Neural cell (in vitro differentiated cells): ENCODE measurements around the gene COMMD9. TPM values are rescaled to one million over a fixed set of nuclear protein-coding genes. Genes with fewer than 3 reads are reported as not detected.

ENCODE experiments used
- H2AFZ ChIP-seq: fragments of 200-600, 300-800 bp; sonication (generic), shearing (Covaris generic); 2 replicates; pipeline ENCODE4 v1.6.0; 2014; ENCODE audit warnings: low read depth, mild to moderate bottlenecking, antibody characterized with exemption, low read length, moderate library complexity
- H3F3A ChIP-seq: fragments of 200-600 bp; shearing (Covaris generic); 2 replicates; pipeline ENCODE4 v1.6.1; 2016; ENCODE audit warnings: mild to moderate bottlenecking, moderate library complexity, mixed read lengths, antibody characterized with exemption, low read length; ENCODE audit not compliant: insufficient read depth, poor library complexity, severe bottlenecking
- H3K27ac ChIP-seq: fragments of 200-600, 300-800 bp; sonication (generic), shearing (Covaris generic); 2 replicates; pipeline ENCODE4 v1.5.1; 2014; ENCODE audit warnings: mild to moderate bottlenecking, low read length, moderate library complexity
- H3K27me3 ChIP-seq: fragments of 300-800, 200-600 bp; sonication (generic), shearing (Covaris generic); 2 replicates; pipeline ENCODE4 v1.6.0; 2014; ENCODE audit warnings: mild to moderate bottlenecking, low read depth, low read length, moderate library complexity; ENCODE audit not compliant: insufficient read depth
- H3K36me3 ChIP-seq: fragments of 300-800, 200-600 bp; sonication (generic), shearing (Covaris generic); 2 replicates; pipeline ENCODE4 v1.5.1; 2014; ENCODE audit warnings: mild to moderate bottlenecking, antibody characterized with exemption, low read length, moderate library complexity; ENCODE audit not compliant: insufficient read depth
- H3K4me2 ChIP-seq: fragments of 300-800, 200-600 bp; sonication (generic), shearing (Covaris generic); 2 replicates; pipeline ENCODE4 v1.6.0; 2014; ENCODE audit warnings: mild to moderate bottlenecking, low read length
- H3K4me3 ChIP-seq: fragments of 300-800, 200-600 bp; sonication (generic), shearing (Covaris generic); 2 replicates; pipeline ENCODE4 v1.5.1; 2014; ENCODE audit warnings: mild to moderate bottlenecking, low read length, moderate library complexity
- H3K79me2 ChIP-seq: fragments of 200-600 bp; shearing (Covaris generic); replicated peaks from 2 replicates; pipeline ENCODE4 v1.6.0; 2014; ENCODE audit warnings: mild to moderate bottlenecking, low read length, moderate library complexity; ENCODE audit not compliant: insufficient read depth
- H3K9ac ChIP-seq: fragments of 300-800, 200-600 bp; sonication (generic), shearing (Covaris generic); 2 replicates; pipeline ENCODE4 v1.6.1; 2016; ENCODE audit warnings: mild to moderate bottlenecking, low read length, mixed read lengths
- H3K9me2 ChIP-seq: fragments of 200-600 bp; shearing (Covaris generic); 2 replicates; pipeline ENCODE4 v1.6.1; 2016; ENCODE audit warnings: mild to moderate bottlenecking, low read length, mixed read lengths; ENCODE audit not compliant: insufficient read depth
- H3K9me3 ChIP-seq: fragments of 200-600, 300-800 bp; sonication (generic), shearing (Covaris generic); 2 replicates; pipeline ENCODE4 v1.6.1; 2016; ENCODE audit warnings: mild to moderate bottlenecking, mixed run types, low read length, moderate library complexity, mixed read lengths
- H4K20me1 ChIP-seq: fragments of 200-600 bp; shearing (Covaris generic); 2 replicates; pipeline ENCODE4 v1.6.1; 2016; ENCODE audit warnings: mild to moderate bottlenecking, mixed run types; ENCODE audit not compliant: insufficient read depth
- EP300 ChIP-seq: fragments of 450-650 bp; conservative IDR thresholded peaks from 2 replicates; pipeline ENCODE4 v1.6.1; 2014; ENCODE audit warnings: antibody characterized with exemption, mild to moderate bottlenecking, moderate library complexity; ENCODE audit not compliant: poor library complexity, severe bottlenecking
- EZH2 ChIP-seq: fragments of 200-600, 300-800 bp; shearing (Covaris generic), sonication (generic); IDR thresholded peaks from 2 replicates; pipeline ENCODE4 v1.6.1; 2014; ENCODE audit warnings: antibody characterized with exemption, low read length, borderline replicate concordance, mild to moderate bottlenecking; ENCODE audit not compliant: insufficient read depth, poor library complexity, severe bottlenecking
- MXI1 ChIP-seq: fragments of 450-650 bp; conservative IDR thresholded peaks from 2 replicates; pipeline ENCODE4 v1.6.1; 2014; ENCODE audit warnings: antibody characterized with exemption, mild to moderate bottlenecking; ENCODE audit not compliant: poor library complexity, severe bottlenecking
- POLR2AphosphoS5 ChIP-seq: IDR thresholded peaks from 2 replicates; pipeline ENCODE4 v1.6.1; 2012
- RAD21 ChIP-seq: fragments of 450-650 bp; conservative IDR thresholded peaks from 2 replicates; pipeline ENCODE4 v1.6.1; 2014; ENCODE audit warnings: antibody characterized with exemption, mild to moderate bottlenecking, moderate library complexity
- SMC3 ChIP-seq: fragments of 450-650 bp; conservative IDR thresholded peaks from 2 replicates; pipeline ENCODE4 v1.6.1; 2014; ENCODE audit warnings: antibody characterized with exemption, mild to moderate bottlenecking, moderate library complexity; ENCODE audit not compliant: poor library complexity
- TAF1 ChIP-seq: IDR thresholded peaks from 2 replicates; pipeline ENCODE4 v1.6.1; 2012; ENCODE audit warnings: low read depth
- polyA plus RNA-seq: library from polyadenylated mRNA; depleted of rRNA; stranded (reverse); fragments of >200 nt; gene quantifications from 2 replicates; pipeline ENCODE4 v1.2.3, GENCODE V29; 2014
- TF ChIP-seq, protein P1 (sequence below): IDR thresholded peaks from 2 replicates; pipeline ENCODE4 v1.6.1; 2012; ENCODE audit warnings: borderline replicate concordance
- TF ChIP-seq, protein P2 (sequence below): fragments of 450-650 bp; IDR thresholded peaks from 2 replicates; pipeline ENCODE4 v1.5.1; 2014; ENCODE audit warnings: antibody characterized with exemption, mild to moderate bottlenecking, moderate library complexity; ENCODE audit not compliant: poor library complexity, severe bottlenecking

Gene COMMD9
- polyA plus RNA-seq, 1 donor from 2014 or later = 119 TPM

DNA sequence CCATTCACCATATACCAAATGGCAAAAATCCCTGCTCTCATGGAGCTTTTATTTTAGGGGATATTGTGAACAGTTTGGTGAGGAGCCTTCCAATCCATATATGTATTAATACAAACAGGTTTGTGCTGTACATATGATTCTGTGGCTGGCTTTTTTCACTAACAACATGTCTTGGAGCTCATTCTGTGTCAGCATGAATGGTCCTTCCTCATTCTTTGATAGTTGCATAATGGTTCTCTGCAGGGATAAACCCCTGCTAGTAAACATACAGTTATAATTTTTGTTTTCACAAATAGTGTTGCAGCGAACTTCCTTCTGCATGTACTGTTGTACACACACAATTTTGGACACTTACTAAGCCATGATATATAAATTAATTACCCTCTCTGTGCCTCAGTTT is 15.1 kb upstream of the COMMD9 start:
- Histone ChIP-seq H3F3A (no peaks in the 10 kb centered on the region), H3K4me2 (no peak overlapping the region), H3K36me3 (no peaks in the 10 kb centered on the region), H3K79me2 (no peaks in the 10 kb centered on the region), H2AFZ (no peak overlapping the region), H4K20me1 (no peaks in the 10 kb centered on the region), H3K9me2 (no peaks in the 10 kb centered on the region), H3K27me3 (no peaks in the 10 kb centered on the region), H3K9ac (no peak overlapping the region), H3K4me3 (no peak overlapping the region), H3K27ac (no peak overlapping the region), H3K9me3 (no peaks in the 10 kb centered on the region)
- TF ChIP-seq SMC3 (no peak), POLR2AphosphoS5 (no peak), MXI1 (no peak), EZH2 (no peak), TAF1 (no peak), RAD21 (no peak), EP300 (no peak)
- TF ChIP-seq, protein P1, sequence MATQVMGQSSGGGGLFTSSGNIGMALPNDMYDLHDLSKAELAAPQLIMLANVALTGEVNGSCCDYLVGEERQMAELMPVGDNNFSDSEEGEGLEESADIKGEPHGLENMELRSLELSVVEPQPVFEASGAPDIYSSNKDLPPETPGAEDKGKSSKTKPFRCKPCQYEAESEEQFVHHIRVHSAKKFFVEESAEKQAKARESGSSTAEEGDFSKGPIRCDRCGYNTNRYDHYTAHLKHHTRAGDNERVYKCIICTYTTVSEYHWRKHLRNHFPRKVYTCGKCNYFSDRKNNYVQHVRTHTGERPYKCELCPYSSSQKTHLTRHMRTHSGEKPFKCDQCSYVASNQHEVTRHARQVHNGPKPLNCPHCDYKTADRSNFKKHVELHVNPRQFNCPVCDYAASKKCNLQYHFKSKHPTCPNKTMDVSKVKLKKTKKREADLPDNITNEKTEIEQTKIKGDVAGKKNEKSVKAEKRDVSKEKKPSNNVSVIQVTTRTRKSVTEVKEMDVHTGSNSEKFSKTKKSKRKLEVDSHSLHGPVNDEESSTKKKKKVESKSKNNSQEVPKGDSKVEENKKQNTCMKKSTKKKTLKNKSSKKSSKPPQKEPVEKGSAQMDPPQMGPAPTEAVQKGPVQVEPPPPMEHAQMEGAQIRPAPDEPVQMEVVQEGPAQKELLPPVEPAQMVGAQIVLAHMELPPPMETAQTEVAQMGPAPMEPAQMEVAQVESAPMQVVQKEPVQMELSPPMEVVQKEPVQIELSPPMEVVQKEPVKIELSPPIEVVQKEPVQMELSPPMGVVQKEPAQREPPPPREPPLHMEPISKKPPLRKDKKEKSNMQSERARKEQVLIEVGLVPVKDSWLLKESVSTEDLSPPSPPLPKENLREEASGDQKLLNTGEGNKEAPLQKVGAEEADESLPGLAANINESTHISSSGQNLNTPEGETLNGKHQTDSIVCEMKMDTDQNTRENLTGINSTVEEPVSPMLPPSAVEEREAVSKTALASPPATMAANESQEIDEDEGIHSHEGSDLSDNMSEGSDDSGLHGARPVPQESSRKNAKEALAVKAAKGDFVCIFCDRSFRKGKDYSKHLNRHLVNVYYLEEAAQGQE = no peak
- TF ChIP-seq, protein P2, sequence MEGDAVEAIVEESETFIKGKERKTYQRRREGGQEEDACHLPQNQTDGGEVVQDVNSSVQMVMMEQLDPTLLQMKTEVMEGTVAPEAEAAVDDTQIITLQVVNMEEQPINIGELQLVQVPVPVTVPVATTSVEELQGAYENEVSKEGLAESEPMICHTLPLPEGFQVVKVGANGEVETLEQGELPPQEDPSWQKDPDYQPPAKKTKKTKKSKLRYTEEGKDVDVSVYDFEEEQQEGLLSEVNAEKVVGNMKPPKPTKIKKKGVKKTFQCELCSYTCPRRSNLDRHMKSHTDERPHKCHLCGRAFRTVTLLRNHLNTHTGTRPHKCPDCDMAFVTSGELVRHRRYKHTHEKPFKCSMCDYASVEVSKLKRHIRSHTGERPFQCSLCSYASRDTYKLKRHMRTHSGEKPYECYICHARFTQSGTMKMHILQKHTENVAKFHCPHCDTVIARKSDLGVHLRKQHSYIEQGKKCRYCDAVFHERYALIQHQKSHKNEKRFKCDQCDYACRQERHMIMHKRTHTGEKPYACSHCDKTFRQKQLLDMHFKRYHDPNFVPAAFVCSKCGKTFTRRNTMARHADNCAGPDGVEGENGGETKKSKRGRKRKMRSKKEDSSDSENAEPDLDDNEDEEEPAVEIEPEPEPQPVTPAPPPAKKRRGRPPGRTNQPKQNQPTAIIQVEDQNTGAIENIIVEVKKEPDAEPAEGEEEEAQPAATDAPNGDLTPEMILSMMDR = no peak

DNA sequence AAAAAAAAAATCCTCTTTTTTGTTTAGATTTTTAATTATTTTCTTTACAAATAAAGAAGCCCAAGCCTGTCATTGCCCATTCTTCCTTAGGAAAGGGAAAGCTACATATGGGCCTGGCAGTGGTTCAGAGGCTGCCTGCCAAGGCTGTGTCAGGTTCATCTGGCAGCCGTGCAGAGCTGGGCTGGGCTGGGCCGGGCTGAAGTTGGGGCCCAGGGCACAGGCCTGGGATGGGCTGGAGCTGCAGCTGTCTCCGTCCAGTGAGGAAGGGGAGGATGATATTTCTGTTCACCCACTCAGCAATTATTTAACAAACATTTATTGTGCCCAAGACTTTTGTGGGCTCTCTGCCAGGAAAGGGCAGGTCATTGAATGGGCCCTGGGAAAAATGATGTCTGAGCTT is 11.4 kb upstream of the COMMD9 start:
- Histone ChIP-seq H3K9ac (no peak overlapping the region), H3K9me3 (no peaks in the 10 kb centered on the region), H3F3A (no peaks in the 10 kb centered on the region), H2AFZ (no peak overlapping the region), H3K4me2 (no peak overlapping the region), H3K4me3 (no peak overlapping the region), H3K27me3 (no peaks in the 10 kb centered on the region), H3K9me2 (no peaks in the 10 kb centered on the region), H3K36me3 (no peaks in the 10 kb centered on the region), H4K20me1 (no peaks in the 10 kb centered on the region), H3K79me2 (no peaks in the 10 kb centered on the region), H3K27ac (no peak overlapping the region)
- TF ChIP-seq POLR2AphosphoS5 (no peak), RAD21 (no peak), MXI1 (no peak), EZH2 (no peak)
